GM19193 (cell line): Measurements from ENCODE around the gene SP7.

Experiments
- POLR2A ChIP-seq: IDR thresholded peaks from 4 replicates; pipeline ENCODE4 v1.6.1; 2011; ENCODE audit not compliant: insufficient read depth, insufficient read length; ENCODE audit errors: extremely low read depth

Gene SP7

GRCh38 chr12:53353257-53353655 lies 17.1 kb upstream of the SP7 start:
- TF ChIP-seq POLR2A = no peak

GRCh38 chr12:53352331-53353256 lies 16.4 kb upstream of the SP7 start:
- no peak for TF ChIP-seq POLR2A

- TF ChIP-seq POLR2A = no peak
Observed at GRCh38 chr12:53347905-53348304, 11.8 kb upstream of the SP7 start.

GRCh38 chr12:53346491-53346890 lies 10.3 kb upstream of the SP7 start:
- TF ChIP-seq POLR2A = no peak

- no peak for TF ChIP-seq POLR2A
Observed at GRCh38 chr12:53345486-53346188, 9.5 kb upstream of the SP7 start.

- TF ChIP-seq POLR2A = no peak
Observed at GRCh38 chr12:53344824-53345485, 8.8 kb upstream of the SP7 start.

- TF ChIP-seq POLR2A = no peak
Observed at GRCh38 chr12:53344487-53344823, 8.3 kb upstream of the SP7 start.

GRCh38 chr12:53343969-53344368 lies 7.8 kb upstream of the SP7 start:
- TF ChIP-seq POLR2A = no peak

- no peak for TF ChIP-seq POLR2A
Observed at GRCh38 chr12:53343449-53343848, 7.3 kb upstream of the SP7 start.

- no peak for TF ChIP-seq POLR2A
Observed at GRCh38 chr12:53340398-53340797, 4.2 kb upstream of the SP7 start.

GRCh38 chr12:53338916-53339315 lies 2.8 kb upstream of the SP7 start:
- TF ChIP-seq POLR2A = no peak

GRCh38 chr12:53338017-53338416 lies 1.9 kb upstream of the SP7 start:
- TF ChIP-seq POLR2A = no peak

- no peak for TF ChIP-seq POLR2A
Observed at GRCh38 chr12:53334822-53335221, 1.3 kb downstream of the SP7 start.

GRCh38 chr12:53333845-53334244 lies 2.3 kb downstream of the SP7 start:
- no peak for TF ChIP-seq POLR2A

GRCh38 chr12:53333289-53333688 lies 2.9 kb downstream of the SP7 start:
- TF ChIP-seq POLR2A = no peak

- no peak for TF ChIP-seq POLR2A
Observed at GRCh38 chr12:53332744-53333143, 3.4 kb downstream of the SP7 start.

GRCh38 chr12:53330671-53331070 lies 5.5 kb downstream of the SP7 start:
- no peak for TF ChIP-seq POLR2A

- no peak for TF ChIP-seq POLR2A
Observed at GRCh38 chr12:53328043-53328435, 8.1 kb downstream of the SP7 start.
